GM12878 (cell line): ENCODE measurements around the gene CBX8. TPM values are rescaled to one million over a fixed set of nuclear protein-coding genes. Genes with fewer than 3 reads are reported as not detected.
"Not testable (repeated sequence)": the region's sequence is repeated elsewhere in the genome, so short reads cannot be mapped to it uniquely, and the experiment has no call there.

Experiments used
- ATAC-seq: fragments of 200-7000 bp; cut with Tn5 transposase; 3 replicates; pipeline ENCODE4 v1.9.1; 2020; ENCODE audit warnings: mild to moderate bottlenecking, moderate library complexity
- BruUV-seq: library from RNA; stranded (reverse); fragments of 400-500 nt; replicated peaks from 2 replicates; lab custom pipeline; 2021; lab: Mats Ljungman, UMichigan
- CTCF ChIA-PET: fragments of 300-600 bp; sonication (Branson Sonifier 250); formaldehyde crosslinking; extraction: SDS; loops from one replicate; lab custom pipeline; 2021; ENCODE audit warnings: inconsistent platforms; lab: Yijun Ruan, JAX
- POLR2A ChIA-PET: fragments of 350-600 bp; formaldehyde crosslinking; extraction: SDS; loops from one replicate; lab custom pipeline; 2021; ENCODE audit warnings: inconsistent platforms; lab: Charles Lee
- RAD21 ChIA-PET: fragments of 300-600 bp; sonication (Branson Sonifier 250); formaldehyde crosslinking; loops from one replicate; lab custom pipeline; 2023; ENCODE audit warnings: antibody characterized with exemption; ENCODE audit not compliant: unreplicated experiment; lab: Charles Lee
- SMC1A ChIA-PET: fragments of 300-600 bp; sonication (Branson Sonifier 250); formaldehyde crosslinking; loops from one replicate; lab custom pipeline; 2023; ENCODE audit not compliant: unreplicated experiment, uncharacterized antibody; lab: Charles Lee
- DNase-seq: peaks from one replicate; pipeline ENCODE4 v3.0.0-alpha.2; 2011; ENCODE audit warnings: low read depth, low spot score
- FAIRE-seq: peaks from 3 replicates; lab custom pipeline; 2011; peaks lifted over from hg19 to GRCh38; lab: Jason Lieb, UNC
- H2AFZ ChIP-seq: 2 replicates; pipeline ENCODE4 v1.6.0; 2011; ENCODE audit warnings: low read depth, low read length, control low read depth; ENCODE audit not compliant: control insufficient read depth
- H3K27ac ChIP-seq: 2 replicates; pipeline ENCODE4 v1.5.1; 2011; ENCODE audit warnings: control low read depth; ENCODE audit not compliant: control insufficient read depth, insufficient read depth
- H3K27me3 ChIP-seq, 2 experiments: replicated peaks in 1 of 2; 2 replicates each; pipeline versions ENCODE4 v1.6.0 to v1.6.1; 2011; ENCODE audit warnings: low read length in 1 of 2; ENCODE audit not compliant: control insufficient read depth in 2 of 2, insufficient read depth in 2 of 2
- H3K36me3 ChIP-seq, 2 experiments: 2 replicates each; pipeline ENCODE4 v1.5.1; 2011; ENCODE audit warnings: low read length in 1 of 2; ENCODE audit not compliant: control insufficient read depth in 2 of 2, insufficient read depth in 2 of 2
- H3K4me1 ChIP-seq: 2 replicates; pipeline ENCODE4 v1.6.1; 2011; ENCODE audit warnings: mild to moderate bottlenecking, low read length, moderate library complexity, mixed read lengths; ENCODE audit not compliant: control insufficient read depth, insufficient read depth
- H3K4me2 ChIP-seq: 2 replicates; pipeline ENCODE4 v1.6.0; 2011; ENCODE audit warnings: control low read depth; ENCODE audit not compliant: control insufficient read depth, insufficient read depth
- H3K4me3 ChIP-seq: fragments of 200-600 bp; sonication (generic); 2 replicates; pipeline ENCODE4 v1.5.1; 2016
- H3K79me2 ChIP-seq: 2 replicates; pipeline ENCODE4 v1.6.0; 2011; ENCODE audit warnings: low read length; ENCODE audit not compliant: control insufficient read depth, insufficient read depth
- H3K9ac ChIP-seq: 2 replicates; pipeline ENCODE4 v1.8.0; 2011; ENCODE audit warnings: low read length, control low read depth, mixed read lengths; ENCODE audit not compliant: control insufficient read depth, insufficient read depth
- H3K9me3 ChIP-seq: replicated peaks from 3 replicates; pipeline ENCODE4 v1.5.1; 2011; ENCODE audit warnings: mild to moderate bottlenecking, low read length; ENCODE audit not compliant: control insufficient read depth, insufficient read depth
- H4K20me1 ChIP-seq: 2 replicates; pipeline ENCODE4 v1.6.0; 2011; ENCODE audit not compliant: control insufficient read depth, insufficient read depth
- ATF7 ChIP-seq: fragments of 450-650 bp; IDR thresholded peaks from 2 replicates; pipeline ENCODE4 v1.6.1; 2016; ENCODE audit warnings: low read depth, mild to moderate bottlenecking
- CREB1 ChIP-seq: IDR thresholded peaks from 2 replicates; pipeline ENCODE4 v1.6.1; 2012; ENCODE audit warnings: low read depth, mild to moderate bottlenecking, inconsistent platforms
- DPF2 ChIP-seq: fragments of 450-650 bp; IDR thresholded peaks from 2 replicates; pipeline ENCODE4 v1.6.1; 2017; ENCODE audit warnings: mild to moderate bottlenecking
- FOXK2 ChIP-seq: fragments of 450-650 bp; IDR thresholded peaks from 2 replicates; pipeline ENCODE4 v1.6.1; 2017; ENCODE audit warnings: mild to moderate bottlenecking, moderate library complexity
- MEF2B ChIP-seq: fragments of 450-650 bp; IDR thresholded peaks from 2 replicates; pipeline ENCODE4 v1.6.1; 2018; ENCODE audit warnings: mild to moderate bottlenecking, moderate library complexity; ENCODE audit not compliant: partially characterized antibody, poor library complexity, severe bottlenecking
- NR2F1 ChIP-seq: fragments of 450-650 bp; conservative IDR thresholded peaks from 2 replicates; pipeline ENCODE4 v1.6.1; 2017; ENCODE audit warnings: mild to moderate bottlenecking
- RAD51 ChIP-seq: fragments of 450-650 bp; IDR thresholded peaks from 2 replicates; pipeline ENCODE4 v1.6.1; 2016; ENCODE audit warnings: moderate library complexity, mild to moderate bottlenecking, inconsistent platforms
- SREBF1 ChIP-seq: IDR thresholded peaks from 2 replicates; pipeline ENCODE4 v1.6.1; 2012; ENCODE audit warnings: mild to moderate bottlenecking, low read length
- STAT1 ChIP-seq: fragments of 450-650 bp; conservative IDR thresholded peaks from 2 replicates; pipeline ENCODE4 v1.6.1; 2014; ENCODE audit warnings: antibody characterized with exemption, mild to moderate bottlenecking
- STAT3 ChIP-seq: IDR thresholded peaks from 2 replicates; pipeline ENCODE4 v1.6.1; 2011; ENCODE audit warnings: low read depth, low read length, improper control_type of control experiment
- YBX1 ChIP-seq: fragments of 450-650 bp; IDR thresholded peaks from 2 replicates; pipeline ENCODE4 v1.6.1; 2016; ENCODE audit warnings: antibody characterized with exemption
- ZNF207 ChIP-seq: fragments of 450-650 bp; IDR thresholded peaks from 2 replicates; pipeline ENCODE4 v1.6.1; 2014; ENCODE audit warnings: antibody characterized with exemption, mild to moderate bottlenecking, borderline replicate concordance
- ZNF384 ChIP-seq: IDR thresholded peaks from 2 replicates; pipeline ENCODE4 v1.6.1; 2012; ENCODE audit warnings: low read depth, mild to moderate bottlenecking, low read length, improper control_type of control experiment, borderline replicate concordance
- WGBS: methylation state at CpG from one replicate; pipeline ENCODE4 v1.1.6; 2016; ENCODE audit warnings: low lambda C conversion rate; ENCODE audit not compliant: insufficient replicate concordance, insufficient coverage; ENCODE audit errors: missing lambda C conversion rate; 5-methylcytosine and 5-hydroxymethylcytosine counted together
- in situ Hi-C: fragments of 300-500 bp; cut with MboI; formaldehyde crosslinking; loops from 9 replicates; pipeline ENCODE4 v1.14.3; 2018; ENCODE audit warnings: mixed read lengths
- intact Hi-C: fragments of 100-400 bp; cut with micrococcal nuclease; formaldehyde crosslinking; loops from one replicate; pipeline ENCODE4 v1.14.2; 2022; ENCODE audit not compliant: unreplicated experiment
- polyA plus RNA-seq, 11 experiments: library from polyadenylated mRNA; depleted of rRNA in 4 of 11; unstranded in 6 of 11; stranded (reverse) in 5 of 11; fragments of >200 nt; fragmentation: Nextera tagmentation in 4 of 11; fragmentation: Illumina TruSeq in 1 of 11; extraction: Ambion mirVana in 4 of 11; extraction: Trizol in 1 of 11; gene quantifications; 1 replicate in 1 of 11; 2 replicates in 10 of 11; pipeline versions ENCODE4 v1.2.1 to v1.2.3, GENCODE V29; 2011 to 2016; ENCODE audit warnings: inconsistent platforms in 2 of 11, missing spikeins in 2 of 11, low read depth in 1 of 11
- total RNA-seq, 4 experiments: library from RNA; depleted of rRNA in 3 of 4; stranded (reverse); fragments of >200 nt in 3 of 4; fragmentation: Illumina TruSeq in 1 of 4; extraction: Trizol in 1 of 4; gene quantifications; 2 replicates each; pipeline versions ENCODE4 v1.2.1 to v1.2.3, GENCODE V29; 2013 to 2021
- TF ChIP-seq, protein P1 (sequence below): fragments of 450-650 bp; IDR thresholded peaks from 2 replicates; pipeline ENCODE4 v1.6.1; 2017; ENCODE audit warnings: antibody characterized with exemption, mild to moderate bottlenecking, moderate library complexity

The CBX8 gene
- total and polyA plus RNA-seq, 10 of the 15 experiments (the other 5 are each of a cell fraction or from before 2014, with no cell fraction given): 0.03 to 6.7 (median 1.9) TPM

DNA sequence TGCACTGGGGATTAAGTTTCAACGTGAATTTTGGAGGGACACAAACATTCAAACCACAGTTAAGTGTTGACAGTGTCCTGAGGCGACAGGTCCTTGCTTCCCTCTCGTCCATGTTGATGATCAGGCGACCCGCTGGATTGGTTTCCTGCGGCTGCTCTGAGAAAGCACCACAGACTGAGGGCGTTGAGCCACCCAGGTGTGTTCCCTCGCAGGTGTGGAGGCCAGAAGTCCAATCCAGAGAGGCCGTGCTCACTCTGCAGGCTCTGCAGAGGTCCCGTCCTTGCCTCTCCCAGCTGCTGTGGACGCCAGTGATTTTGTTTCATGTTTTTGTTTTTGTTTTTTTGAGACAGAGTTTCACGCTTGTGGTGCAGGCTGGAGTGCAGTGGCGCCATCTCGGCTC lies 41.3 kb downstream of the CBX8 start:
- TF ChIP-seq SREBF1: no peak
- TF ChIP-seq CREB1: no peak
- no peak for TF ChIP-seq DPF2
- no peak for TF ChIP-seq MEF2B
- TF ChIP-seq, protein P1, sequence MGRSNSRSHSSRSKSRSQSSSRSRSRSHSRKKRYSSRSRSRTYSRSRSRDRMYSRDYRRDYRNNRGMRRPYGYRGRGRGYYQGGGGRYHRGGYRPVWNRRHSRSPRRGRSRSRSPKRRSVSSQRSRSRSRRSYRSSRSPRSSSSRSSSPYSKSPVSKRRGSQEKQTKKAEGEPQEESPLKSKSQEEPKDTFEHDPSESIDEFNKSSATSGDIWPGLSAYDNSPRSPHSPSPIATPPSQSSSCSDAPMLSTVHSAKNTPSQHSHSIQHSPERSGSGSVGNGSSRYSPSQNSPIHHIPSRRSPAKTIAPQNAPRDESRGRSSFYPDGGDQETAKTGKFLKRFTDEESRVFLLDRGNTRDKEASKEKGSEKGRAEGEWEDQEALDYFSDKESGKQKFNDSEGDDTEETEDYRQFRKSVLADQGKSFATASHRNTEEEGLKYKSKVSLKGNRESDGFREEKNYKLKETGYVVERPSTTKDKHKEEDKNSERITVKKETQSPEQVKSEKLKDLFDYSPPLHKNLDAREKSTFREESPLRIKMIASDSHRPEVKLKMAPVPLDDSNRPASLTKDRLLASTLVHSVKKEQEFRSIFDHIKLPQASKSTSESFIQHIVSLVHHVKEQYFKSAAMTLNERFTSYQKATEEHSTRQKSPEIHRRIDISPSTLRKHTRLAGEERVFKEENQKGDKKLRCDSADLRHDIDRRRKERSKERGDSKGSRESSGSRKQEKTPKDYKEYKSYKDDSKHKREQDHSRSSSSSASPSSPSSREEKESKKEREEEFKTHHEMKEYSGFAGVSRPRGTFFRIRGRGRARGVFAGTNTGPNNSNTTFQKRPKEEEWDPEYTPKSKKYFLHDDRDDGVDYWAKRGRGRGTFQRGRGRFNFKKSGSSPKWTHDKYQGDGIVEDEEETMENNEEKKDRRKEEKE: no peak
- TF ChIP-seq STAT1: no peak
- no peak for TF ChIP-seq ZNF384
- no peak for TF ChIP-seq STAT3
- TF ChIP-seq YBX1: no peak
- TF ChIP-seq ATF7: no peak
- no peak for TF ChIP-seq RAD51
- no peak for TF ChIP-seq FOXK2
- TF ChIP-seq ZNF207: no peak
- no peak for TF ChIP-seq NR2F1
- ChIA-PET RAD21 (no interaction called here), POLR2A (no interaction called here), SMC1A (no interaction called here), CTCF (interaction anchor here (0.8 kb wide), 1 partner anchor 14 kb away, joined by 3 read pairs; no protein-coding TSS in a partner anchor)
- in situ Hi-C loops (no loop called here), intact Hi-C loops (no loop called here)
- WGBS: 51% methylated on average over 14 of the region's 14 CpGs
- no peak for ATAC-seq
- DNase-seq: no peak
- H3K9me3 ChIP-seq: no peaks in the 10 kb centered on the region
- H2AFZ ChIP-seq: no peak overlapping the region
- no peak overlapping the region for H3K4me3 ChIP-seq
- no peaks in the 10 kb centered on the region; a peak in 1 of 4 replicates for H3K27me3 ChIP-seq
- FAIRE-seq: no peak
- no peak overlapping the region for H3K27ac ChIP-seq
- no peaks in the 10 kb centered on the region for H3K79me2 ChIP-seq
- H3K4me2 ChIP-seq: no peak overlapping the region
- no peaks in the 10 kb centered on the region; the same call in 1 of the 2 replicates for H3K4me1 ChIP-seq
- H3K36me3 ChIP-seq: no peaks in the 10 kb centered on the region
- H4K20me1 ChIP-seq: no peaks in the 10 kb centered on the region
- H3K9ac ChIP-seq: no peak overlapping the region
- BruUV-seq: no TSS peak

DNA sequence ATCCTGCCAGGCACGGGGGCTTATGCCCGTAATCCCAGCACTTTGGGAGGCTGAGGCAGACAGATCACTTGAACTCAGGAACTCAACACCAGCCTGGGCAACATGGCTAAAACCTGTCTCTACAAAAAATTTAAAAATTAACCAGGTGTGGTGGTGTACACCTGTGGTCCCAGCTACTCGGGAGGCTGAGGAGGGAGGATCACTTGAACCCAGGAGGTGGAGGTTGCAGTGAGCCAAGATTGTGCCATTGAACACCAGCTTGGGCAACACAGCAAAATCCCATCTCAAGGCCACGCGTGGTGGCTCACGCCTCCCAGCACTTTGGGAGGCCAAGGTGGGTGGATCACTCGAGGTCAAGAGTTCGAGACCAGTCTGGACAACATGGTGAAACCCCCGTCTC lies 42.0 kb downstream of the CBX8 start:
- H3K27ac ChIP-seq, H3K9me3 ChIP-seq, FAIRE-seq, in situ Hi-C loops, RAD21 ChIA-PET, DNase-seq, H2AFZ ChIP-seq, H3K4me2 ChIP-seq, POLR2A ChIA-PET, H3K9ac ChIP-seq, BruUV-seq, H4K20me1 ChIP-seq, H3K79me2 ChIP-seq, H3K4me3 ChIP-seq, SMC1A ChIA-PET, ATAC-seq, H3K4me1 ChIP-seq, H3K27me3 ChIP-seq, intact Hi-C loops, H3K36me3 ChIP-seq: not testable (repeated sequence)
- CTCF ChIA-PET: interaction anchor here (0.8 kb wide), 1 partner anchor 13 kb away, joined by 3 read pairs; no protein-coding TSS in a partner anchor
- WGBS: 30% methylated on average over 9 of the region's 9 CpGs
